ENCODE measurements around the gene RAD51B.

DNA sequence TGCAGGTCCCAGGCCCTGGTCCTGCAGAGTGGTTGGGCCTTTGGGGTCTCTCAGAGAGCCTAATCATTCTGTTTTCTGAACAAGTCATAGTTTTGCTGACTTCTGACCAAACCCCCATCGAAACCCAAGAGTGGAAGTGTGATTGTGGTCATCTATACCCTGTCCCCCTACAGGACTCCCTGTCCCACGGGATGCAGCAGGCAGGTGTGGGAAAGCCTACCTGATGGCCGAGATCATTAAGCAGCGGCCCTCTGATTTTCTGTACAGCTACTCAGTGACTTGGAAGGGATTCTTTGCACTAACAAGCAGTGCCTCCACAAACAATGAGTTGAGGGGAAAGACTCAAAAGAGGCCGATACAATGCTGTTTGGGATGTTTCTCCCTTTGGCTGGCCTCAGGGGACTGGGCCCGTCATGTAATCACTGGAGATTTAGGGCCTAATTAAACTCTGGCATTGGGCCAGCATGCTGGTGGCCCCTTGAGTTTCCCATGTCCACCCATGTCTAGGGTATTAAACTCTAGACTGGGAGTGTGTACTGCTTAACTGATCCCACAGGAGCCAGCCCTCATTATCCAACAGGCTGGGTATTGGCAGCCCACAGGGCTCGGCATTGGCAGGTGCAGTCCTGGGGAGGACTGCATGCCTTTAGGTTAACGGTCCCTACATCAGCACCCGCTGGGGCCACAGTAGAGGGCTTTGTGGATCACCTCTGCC lies 780.5 kb downstream of the RAD51B start:
- TF ChIP-seq, protein P1, sequence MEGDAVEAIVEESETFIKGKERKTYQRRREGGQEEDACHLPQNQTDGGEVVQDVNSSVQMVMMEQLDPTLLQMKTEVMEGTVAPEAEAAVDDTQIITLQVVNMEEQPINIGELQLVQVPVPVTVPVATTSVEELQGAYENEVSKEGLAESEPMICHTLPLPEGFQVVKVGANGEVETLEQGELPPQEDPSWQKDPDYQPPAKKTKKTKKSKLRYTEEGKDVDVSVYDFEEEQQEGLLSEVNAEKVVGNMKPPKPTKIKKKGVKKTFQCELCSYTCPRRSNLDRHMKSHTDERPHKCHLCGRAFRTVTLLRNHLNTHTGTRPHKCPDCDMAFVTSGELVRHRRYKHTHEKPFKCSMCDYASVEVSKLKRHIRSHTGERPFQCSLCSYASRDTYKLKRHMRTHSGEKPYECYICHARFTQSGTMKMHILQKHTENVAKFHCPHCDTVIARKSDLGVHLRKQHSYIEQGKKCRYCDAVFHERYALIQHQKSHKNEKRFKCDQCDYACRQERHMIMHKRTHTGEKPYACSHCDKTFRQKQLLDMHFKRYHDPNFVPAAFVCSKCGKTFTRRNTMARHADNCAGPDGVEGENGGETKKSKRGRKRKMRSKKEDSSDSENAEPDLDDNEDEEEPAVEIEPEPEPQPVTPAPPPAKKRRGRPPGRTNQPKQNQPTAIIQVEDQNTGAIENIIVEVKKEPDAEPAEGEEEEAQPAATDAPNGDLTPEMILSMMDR (conservative IDR thresholded peaks at IDR 0.05) = no peak
- no peak for TF ChIP-seq EZH2 (IDR thresholded peaks at IDR 0.05; ENCODE audit: low read depth)
